ENCODE results near the gene NCK2.

The NCK2 gene

DNA sequence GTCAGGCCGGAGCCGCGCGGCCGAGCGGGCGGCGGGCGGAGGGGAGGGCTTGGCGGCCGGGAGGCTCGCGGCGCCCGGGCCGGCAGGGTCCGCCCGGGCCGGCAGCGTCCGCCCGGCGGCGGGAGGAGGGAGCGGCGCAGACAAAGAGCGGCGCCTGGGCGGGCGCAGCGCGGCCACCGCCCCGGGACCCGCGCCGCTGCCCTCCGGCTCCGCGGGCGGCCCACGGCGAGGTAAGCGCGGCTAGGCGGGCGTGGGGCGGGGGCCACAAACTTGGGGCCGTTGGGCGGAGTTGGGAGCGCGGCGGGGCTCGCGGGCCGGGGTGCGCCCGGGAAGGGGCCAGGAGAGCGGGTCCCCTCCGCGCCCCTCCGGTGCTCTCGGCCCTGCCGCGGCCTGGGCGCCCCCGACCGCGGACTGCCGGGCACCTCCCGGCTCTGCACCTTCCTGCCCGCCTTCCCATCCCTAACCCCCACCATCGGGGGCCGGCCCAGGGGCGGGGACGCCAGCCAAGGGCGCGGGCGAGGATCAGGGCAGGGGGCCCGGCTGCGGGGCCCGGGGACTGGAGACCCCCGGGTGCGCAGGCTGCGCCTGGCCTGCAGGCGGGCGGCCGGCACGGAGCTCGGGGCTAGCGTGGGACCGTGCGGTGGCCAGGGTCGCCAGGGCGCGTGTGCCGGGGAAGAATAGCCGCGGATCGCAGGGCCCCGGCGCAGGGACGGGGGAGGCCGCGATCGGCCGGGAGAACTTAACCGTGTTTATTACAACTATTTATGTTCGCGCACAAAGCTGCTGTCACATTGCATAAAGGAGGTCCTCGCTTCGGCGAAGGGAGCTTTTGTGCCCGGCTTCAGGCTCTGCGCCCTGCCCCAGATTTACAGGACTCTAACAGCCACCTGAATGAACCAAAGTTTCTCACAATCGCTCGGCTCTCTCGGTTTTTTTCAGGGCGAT, at the start of gene NCK2:
Gene NCK2, plus strand, starts transcription at position 4 of the 945 bp plus-strand sequence. CDS start 110,152 bp downstream, outside the sequence.
- DNase-seq (ENCODE audit: low read depth in 2 of 2), result no peak

- DNase-seq (ENCODE audit: low read depth in 2 of 2), result no peak
Observed at GRCh38 chr2:105697781-105698449, 46.8 kb upstream of the NCK2 start.

- DNase-seq (ENCODE audit: low read depth in 2 of 2), result no peak
Observed at GRCh38 chr2:105698820-105699219, 45.9 kb upstream of the NCK2 start.

GRCh38 chr2:105701042-105701441, 43.7 kb upstream of the NCK2 start:
- DNase-seq (ENCODE audit: low read depth in 2 of 2), result no peak

DNA sequence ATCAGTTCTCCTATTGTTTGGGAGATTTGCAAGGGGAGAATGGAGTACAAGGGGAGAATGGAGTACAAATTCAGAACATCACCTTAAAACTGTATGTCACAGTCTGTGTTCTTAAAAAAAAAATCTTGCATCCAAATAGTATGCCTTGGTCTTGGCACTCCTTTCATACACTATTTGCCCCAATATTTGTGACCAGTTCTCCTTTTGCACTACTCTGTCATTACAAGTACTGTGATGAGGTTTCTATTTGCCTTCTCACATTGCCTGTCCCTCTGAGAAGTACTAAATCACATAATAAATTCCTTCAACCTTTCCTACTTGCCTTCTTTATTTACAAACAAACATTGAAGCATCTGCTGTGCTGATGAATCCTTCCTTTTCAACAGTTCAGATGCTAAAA, 36.0 kb upstream of the NCK2 start:
- DNase-seq (ENCODE audit: low read depth in 2 of 2), result no peak

GRCh38 chr2:105711394-105711793, 33.3 kb upstream of the NCK2 start:
- DNase-seq (ENCODE audit: low read depth in 2 of 2), result no peak

GRCh38 chr2:105712166-105712915, 32.4 kb upstream of the NCK2 start:
- DNase-seq (ENCODE audit: low read depth in 2 of 2), result no peak

DNA sequence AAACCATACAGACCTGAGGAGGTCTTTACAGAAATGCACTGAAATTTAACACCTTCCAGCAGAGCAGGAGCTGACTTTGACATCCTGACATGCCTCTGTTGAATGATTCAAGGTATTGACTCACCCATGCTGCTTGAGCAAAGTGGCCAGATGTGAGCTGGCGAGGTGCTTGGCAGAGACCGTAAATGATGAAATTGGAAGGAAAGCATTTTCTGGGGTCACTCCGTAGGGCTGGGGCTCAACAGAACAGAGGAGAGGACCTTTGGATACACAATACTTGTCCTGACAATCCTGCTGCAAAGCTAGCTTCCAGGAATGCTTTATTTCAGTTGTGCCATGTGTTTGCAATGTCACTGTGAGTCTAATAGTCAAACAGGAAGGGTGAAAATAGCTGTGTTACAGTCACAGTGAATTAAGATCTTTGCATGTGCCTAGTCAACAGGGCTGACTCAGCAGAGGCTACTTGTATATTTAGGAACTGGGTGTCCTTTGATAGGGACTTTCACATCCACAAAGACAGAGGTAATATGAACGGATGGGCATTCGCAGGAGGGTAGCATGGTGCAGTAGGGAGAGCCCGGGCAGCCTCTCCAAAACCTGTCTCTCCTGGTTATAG, 31.6 kb upstream of the NCK2 start:
- no peak for DNase-seq (ENCODE audit: low read depth in 2 of 2)

DNA sequence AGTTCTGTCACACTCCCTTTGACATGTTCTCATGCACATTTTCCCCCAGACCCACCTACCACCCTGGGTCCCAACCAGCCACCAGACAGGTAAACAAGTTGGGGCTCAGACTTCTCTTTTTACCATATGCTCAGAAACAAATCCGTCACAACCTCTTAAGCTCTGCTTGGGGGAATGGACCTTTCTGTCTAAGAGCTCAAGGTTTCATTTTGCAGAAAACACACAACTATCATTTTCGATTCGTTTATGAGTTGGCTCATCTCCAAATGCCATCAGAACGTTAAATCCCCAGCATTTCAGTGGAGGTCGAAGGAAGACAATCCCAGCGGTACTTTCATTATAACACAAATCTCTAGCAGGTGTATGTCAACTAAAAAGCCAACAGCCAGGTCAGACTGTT, 30.6 kb upstream of the NCK2 start:
- DNase-seq (ENCODE audit: low read depth in 2 of 2), result no peak

DNA sequence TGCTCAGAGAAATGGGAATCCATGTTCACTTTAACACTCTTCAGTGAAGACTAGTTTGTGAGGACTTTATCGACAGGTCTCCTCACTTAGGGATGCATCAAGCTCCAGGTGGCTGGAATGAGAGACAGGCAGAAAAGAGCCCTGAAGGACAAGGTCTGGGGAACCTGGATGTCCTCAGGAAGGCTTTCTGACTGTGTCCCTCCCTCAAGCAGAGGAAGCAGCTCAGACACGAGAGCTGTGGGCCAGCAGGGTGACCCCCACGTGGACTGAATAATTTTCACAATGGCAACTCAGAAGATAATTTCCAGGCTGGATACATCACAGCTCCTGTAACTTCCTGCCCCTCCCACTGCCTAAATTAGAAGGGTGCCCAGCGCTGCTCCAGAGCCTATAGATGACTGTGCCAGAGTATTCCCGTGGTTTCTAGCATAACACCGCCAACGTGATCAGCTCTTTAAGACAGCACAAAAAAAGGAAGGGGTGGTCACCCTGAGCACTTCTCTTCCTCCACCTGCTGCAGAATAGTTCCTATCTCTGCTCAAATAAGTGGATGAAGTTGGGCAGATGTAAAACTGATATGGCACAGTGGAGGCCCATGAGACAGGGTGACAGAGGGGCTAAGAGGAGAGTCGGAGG, 25.7 kb upstream of the NCK2 start:
- DNase-seq (ENCODE audit: low read depth in 2 of 2), result no peak

- no peak for DNase-seq (ENCODE audit: low read depth in 2 of 2)
Observed at GRCh38 chr2:105721991-105722511, 22.7 kb upstream of the NCK2 start.

GRCh38 chr2:105722726-105723297, 21.9 kb upstream of the NCK2 start:
- DNase-seq (ENCODE audit: low read depth in 2 of 2), result no peak

GRCh38 chr2:105723431-105723830, 21.3 kb upstream of the NCK2 start:
- no peak for DNase-seq (ENCODE audit: low read depth in 2 of 2)

GRCh38 chr2:105725388-105725787, 19.3 kb upstream of the NCK2 start:
- DNase-seq (ENCODE audit: low read depth in 2 of 2), result no peak

- no peak for DNase-seq (ENCODE audit: low read depth in 2 of 2)
Observed at GRCh38 chr2:105730170-105730569, 14.5 kb upstream of the NCK2 start.

DNA sequence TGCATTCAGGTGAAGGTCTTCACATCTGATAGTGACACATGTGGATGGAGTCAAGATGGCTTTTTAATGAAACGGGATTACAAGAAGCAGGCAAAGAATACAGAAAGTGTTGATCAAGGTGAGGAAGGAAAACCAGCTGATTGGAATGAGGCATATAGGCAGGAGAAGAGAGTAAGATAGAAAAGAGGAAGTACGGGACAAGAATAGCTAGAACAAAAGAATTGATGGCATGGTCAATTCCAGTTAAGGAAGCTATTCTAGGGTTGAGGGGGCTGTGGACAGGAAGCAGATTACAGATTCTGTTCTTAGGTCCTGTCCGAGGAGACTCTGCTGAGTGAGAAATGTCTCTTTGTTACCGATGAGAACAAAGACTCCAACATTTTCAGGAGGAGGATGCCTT, 13.2 kb upstream of the NCK2 start:
- no peak for DNase-seq (ENCODE audit: low read depth in 2 of 2)

DNA sequence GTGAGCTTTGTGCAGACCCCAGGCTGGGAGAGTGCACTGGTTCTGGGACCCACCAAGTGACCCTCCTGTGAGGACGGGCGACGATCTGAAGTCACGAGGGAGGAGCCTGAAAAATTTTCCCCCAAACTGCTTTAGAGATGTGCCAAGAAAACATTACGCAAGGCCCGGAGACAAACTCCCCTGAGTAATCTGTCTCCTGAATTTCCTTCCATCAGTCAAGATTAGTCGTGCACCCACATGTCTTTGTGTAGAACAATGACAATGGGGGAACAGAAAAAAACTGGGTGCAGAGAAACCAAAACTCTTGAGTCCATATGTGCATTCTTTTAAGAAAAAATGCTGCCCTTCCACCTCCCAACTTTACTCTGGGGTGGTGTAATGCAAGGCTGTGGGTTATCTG, 12.6 kb upstream of the NCK2 start:
- DNase-seq (ENCODE audit: low read depth in 2 of 2), result no peak

DNA sequence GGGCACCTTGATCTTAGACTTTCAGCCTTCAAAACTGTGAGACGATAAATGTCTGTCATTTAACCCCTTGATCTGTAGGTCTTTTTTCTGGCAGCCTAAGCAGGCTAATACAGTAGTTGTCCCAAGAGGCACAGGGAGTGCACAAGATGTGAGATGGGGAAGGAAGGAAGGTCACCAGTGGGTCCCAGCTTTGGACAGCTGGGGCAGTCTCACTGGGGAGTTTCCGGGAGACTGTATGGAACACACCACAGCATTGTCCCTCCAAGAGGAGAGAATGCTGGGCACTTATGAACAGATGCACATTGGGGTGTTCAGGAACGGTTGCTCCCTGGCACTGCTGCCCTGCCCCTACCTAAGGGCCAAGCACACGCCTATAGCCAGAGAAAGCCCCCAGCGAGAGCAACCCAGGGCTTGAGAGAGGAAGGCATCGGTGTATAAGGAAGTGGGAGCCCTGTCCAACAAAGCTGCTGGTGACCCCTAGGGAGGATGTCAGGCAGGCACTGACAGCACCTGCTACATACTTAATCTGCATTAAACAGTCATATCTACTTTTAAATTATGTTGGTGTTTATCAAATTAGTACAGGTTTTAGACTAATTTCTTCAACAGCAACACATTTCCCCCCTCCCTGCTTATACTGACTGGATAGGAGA, 11.6 kb upstream of the NCK2 start:
- no peak for DNase-seq (ENCODE audit: low read depth in 2 of 2)

GRCh38 chr2:105733875-105734274, 10.8 kb upstream of the NCK2 start:
- DNase-seq (ENCODE audit: low read depth in 2 of 2), result no peak
